WTC11 (cell line): Measurements from ENCODE around the gene SLC35G3.

ENCODE experiments used
- ATF1 ChIP-seq: sonication (generic); formaldehyde crosslinking; IDR thresholded peaks from 2 replicates; pipeline ENCODE4 v1.8.1; 2023; ENCODE audit warnings: mild to moderate bottlenecking, moderate library complexity, missing genetic modification reagents
- CTCF ChIP-seq: fragments of 200-600 bp; IDR thresholded peaks from 2 replicates; pipeline ENCODE4 v1.8.0; 2022; ENCODE audit warnings: antibody characterized with exemption
- ELF4 ChIP-seq: sonication (generic); formaldehyde crosslinking; IDR thresholded peaks from 2 replicates; pipeline ENCODE4 v1.8.1; 2022; ENCODE audit warnings: low read depth, mild to moderate bottlenecking, moderate library complexity, missing genetic modification reagents
- IRF1 ChIP-seq: sonication (generic); formaldehyde crosslinking; IDR thresholded peaks from 2 replicates; pipeline ENCODE4 v1.8.0; 2023; ENCODE audit warnings: missing genetic modification reagents
- MXD4 ChIP-seq: fragments of 250-450 bp; sonication (Bioruptor Pico); IDR thresholded peaks from 2 replicates; pipeline ENCODE4 v1.8.0; 2021; ENCODE audit warnings: mild to moderate bottlenecking, moderate library complexity, borderline replicate concordance
- RELA ChIP-seq: sonication (generic); formaldehyde crosslinking; IDR thresholded peaks from 2 replicates; pipeline ENCODE4 v1.8.1; 2022; ENCODE audit warnings: missing genetic modification reagents, mild to moderate bottlenecking, borderline replicate concordance
- ZNF396 ChIP-seq: fragments of 250-450 bp; sonication (Bioruptor Pico); IDR thresholded peaks from 2 replicates; pipeline ENCODE4 v1.8.0; 2021; ENCODE audit warnings: mild to moderate bottlenecking, moderate library complexity, borderline replicate concordance
- ZNF423 ChIP-seq: fragments of 250-450 bp; sonication (Bioruptor Pico); IDR thresholded peaks from 2 replicates; pipeline ENCODE4 v2.1.2; 2022; ENCODE audit warnings: mild to moderate bottlenecking, moderate library complexity
- ZNF425 ChIP-seq: fragments of 250-450 bp; sonication (Bioruptor Pico); conservative IDR thresholded peaks from 2 replicates; pipeline ENCODE4 v1.9.0; 2021; ENCODE audit warnings: mild to moderate bottlenecking
- TF ChIP-seq, protein P1 (sequence below): sonication (generic); formaldehyde crosslinking; IDR thresholded peaks from 2 replicates; pipeline ENCODE4 v1.8.1; 2023; ENCODE audit warnings: mild to moderate bottlenecking, moderate library complexity, missing genetic modification reagents
- TF ChIP-seq, protein P2 (sequence below): sonication (generic); formaldehyde crosslinking; IDR thresholded peaks from 2 replicates; pipeline ENCODE4 v1.8.0; 2022; ENCODE audit warnings: mild to moderate bottlenecking, missing genetic modification reagents

DNA sequence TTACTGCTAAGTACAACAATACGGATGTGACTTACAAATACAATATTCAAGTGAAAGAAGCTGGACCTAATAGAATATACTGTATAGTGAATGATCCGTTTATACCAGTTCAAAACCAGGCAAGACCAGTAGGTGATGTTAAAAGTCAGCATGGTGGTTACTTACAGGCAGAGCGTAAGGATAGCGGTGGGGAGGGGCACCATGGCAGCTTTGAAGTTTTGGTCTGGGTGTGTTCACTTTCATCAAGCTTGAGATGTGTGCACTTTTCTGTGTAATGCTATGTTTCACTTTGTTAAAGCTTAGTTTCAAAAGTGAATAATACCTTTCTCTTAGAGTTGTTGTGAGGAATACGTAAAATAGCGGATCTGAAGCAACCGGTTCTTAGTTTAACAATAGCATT is 16.5 kb upstream of the SLC35G3 start:
- TF ChIP-seq ZNF396 (CRISPR knock-in tag) (no peak), ELF4 (CRISPR knock-in tag) (no peak), ZNF423 (CRISPR knock-in tag) (no peak), CTCF (no peak), MXD4 (CRISPR knock-in tag) (no peak), IRF1 (CRISPR knock-in tag) (no peak), RELA (CRISPR knock-in tag) (no peak), ATF1 (CRISPR knock-in tag) (no peak), ZNF425 (CRISPR knock-in tag) (no peak)
- TF ChIP-seq, protein P1, sequence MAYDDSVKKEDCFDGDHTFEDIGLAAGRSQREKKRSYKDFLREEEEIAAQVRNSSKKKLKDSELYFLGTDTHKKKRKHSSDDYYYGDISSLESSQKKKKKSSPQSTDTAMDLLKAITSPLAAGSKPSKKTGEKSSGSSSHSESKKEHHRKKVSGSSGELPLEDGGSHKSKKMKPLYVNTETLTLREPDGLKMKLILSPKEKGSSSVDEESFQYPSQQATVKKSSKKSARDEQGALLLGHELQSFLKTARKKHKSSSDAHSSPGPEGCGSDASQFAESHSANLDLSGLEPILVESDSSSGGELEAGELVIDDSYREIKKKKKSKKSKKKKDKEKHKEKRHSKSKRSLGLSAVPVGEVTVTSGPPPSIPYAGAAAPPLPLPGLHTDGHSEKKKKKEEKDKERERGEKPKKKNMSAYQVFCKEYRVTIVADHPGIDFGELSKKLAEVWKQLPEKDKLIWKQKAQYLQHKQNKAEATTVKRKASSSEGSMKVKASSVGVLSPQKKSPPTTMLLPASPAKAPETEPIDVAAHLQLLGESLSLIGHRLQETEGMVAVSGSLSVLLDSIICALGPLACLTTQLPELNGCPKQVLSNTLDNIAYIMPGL (CRISPR knock-in tag): no peak
- TF ChIP-seq, protein P2, sequence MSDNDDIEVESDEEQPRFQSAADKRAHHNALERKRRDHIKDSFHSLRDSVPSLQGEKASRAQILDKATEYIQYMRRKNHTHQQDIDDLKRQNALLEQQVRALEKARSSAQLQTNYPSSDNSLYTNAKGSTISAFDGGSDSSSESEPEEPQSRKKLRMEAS: no peak
